Renal pelvis (tissue), 12 donors: ENCODE measurements around the gene SCAF1. TPM values are rescaled to one million over a fixed set of nuclear protein-coding genes. Genes with fewer than 3 reads are reported as not detected.
A peak's percentile ranks its signal among the peaks of the same experiment; 100 is the strongest.

Experiments used
- DNase-seq: peaks from one replicate; pipeline ENCODE4 v3.0.0-alpha.2; 2013
- long read RNA-seq, 16 experiments: transcript quantifications; one replicate each; lab custom pipeline, GENCODE V29; 2026
- polyA plus RNA-seq, 3 donors: library from polyadenylated mRNA; unstranded; fragments of 120-200 nt; gene quantifications; one replicate each; pipeline ENCODE4 v1.2.1, GENCODE V29; 2013; ENCODE audit not compliant: insufficient read length in 3 of 3

Gene SCAF1, protein sequence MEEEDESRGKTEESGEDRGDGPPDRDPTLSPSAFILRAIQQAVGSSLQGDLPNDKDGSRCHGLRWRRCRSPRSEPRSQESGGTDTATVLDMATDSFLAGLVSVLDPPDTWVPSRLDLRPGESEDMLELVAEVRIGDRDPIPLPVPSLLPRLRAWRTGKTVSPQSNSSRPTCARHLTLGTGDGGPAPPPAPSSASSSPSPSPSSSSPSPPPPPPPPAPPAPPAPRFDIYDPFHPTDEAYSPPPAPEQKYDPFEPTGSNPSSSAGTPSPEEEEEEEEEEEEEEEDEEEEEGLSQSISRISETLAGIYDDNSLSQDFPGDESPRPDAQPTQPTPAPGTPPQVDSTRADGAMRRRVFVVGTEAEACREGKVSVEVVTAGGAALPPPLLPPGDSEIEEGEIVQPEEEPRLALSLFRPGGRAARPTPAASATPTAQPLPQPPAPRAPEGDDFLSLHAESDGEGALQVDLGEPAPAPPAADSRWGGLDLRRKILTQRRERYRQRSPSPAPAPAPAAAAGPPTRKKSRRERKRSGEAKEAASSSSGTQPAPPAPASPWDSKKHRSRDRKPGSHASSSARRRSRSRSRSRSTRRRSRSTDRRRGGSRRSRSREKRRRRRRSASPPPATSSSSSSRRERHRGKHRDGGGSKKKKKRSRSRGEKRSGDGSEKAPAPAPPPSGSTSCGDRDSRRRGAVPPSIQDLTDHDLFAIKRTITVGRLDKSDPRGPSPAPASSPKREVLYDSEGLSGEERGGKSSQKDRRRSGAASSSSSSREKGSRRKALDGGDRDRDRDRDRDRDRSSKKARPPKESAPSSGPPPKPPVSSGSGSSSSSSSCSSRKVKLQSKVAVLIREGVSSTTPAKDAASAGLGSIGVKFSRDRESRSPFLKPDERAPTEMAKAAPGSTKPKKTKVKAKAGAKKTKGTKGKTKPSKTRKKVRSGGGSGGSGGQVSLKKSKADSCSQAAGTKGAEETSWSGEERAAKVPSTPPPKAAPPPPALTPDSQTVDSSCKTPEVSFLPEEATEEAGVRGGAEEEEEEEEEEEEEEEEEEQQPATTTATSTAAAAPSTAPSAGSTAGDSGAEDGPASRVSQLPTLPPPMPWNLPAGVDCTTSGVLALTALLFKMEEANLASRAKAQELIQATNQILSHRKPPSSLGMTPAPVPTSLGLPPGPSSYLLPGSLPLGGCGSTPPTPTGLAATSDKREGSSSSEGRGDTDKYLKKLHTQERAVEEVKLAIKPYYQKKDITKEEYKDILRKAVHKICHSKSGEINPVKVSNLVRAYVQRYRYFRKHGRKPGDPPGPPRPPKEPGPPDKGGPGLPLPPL
- polyA plus RNA-seq = 10 to 100 TPM; 36.6 to 45.7 (median 45.0) TPM
- long read RNA-seq, donor 1, partial matches to known transcripts = 6 of 6 reads
- long read RNA-seq, donor 1, other reads (novel, unspliced or antisense) = 0 of 6 reads
- long read RNA-seq, donor 2, full-length matches to known transcripts = 3 of 15 reads
- long read RNA-seq, donor 2, partial matches to known transcripts = 12 of 15 reads
- long read RNA-seq, donor 2, other reads (novel, unspliced or antisense) = 0 of 15 reads
- long read RNA-seq, donor 3, partial matches to known transcripts = 31 of 33 reads
- long read RNA-seq, donor 3, other reads (novel, unspliced or antisense) = 0 of 33 reads
- long read RNA-seq, donor 4, partial matches to known transcripts = 19 of 21 reads
- long read RNA-seq, donor 4, other reads (novel, unspliced or antisense) = 0 of 21 reads
- long read RNA-seq, donor 5, partial matches to known transcripts = 16 of 17 reads
- long read RNA-seq, donor 5, other reads (novel, unspliced or antisense) = 0 of 17 reads
- long read RNA-seq, donor 6, partial matches to known transcripts = 55 of 55 reads
- long read RNA-seq, donor 6, other reads (novel, unspliced or antisense) = 0 of 55 reads
- long read RNA-seq, donor 7, full-length matches to known transcripts = 1 of 100 reads
- long read RNA-seq, donor 7, partial matches to known transcripts = 99 of 100 reads
- long read RNA-seq, donor 7, other reads (novel, unspliced or antisense) = 0 of 100 reads
- long read RNA-seq, donor 8, partial matches to known transcripts = 10 of 11 reads
- long read RNA-seq, donor 8, other reads (novel, unspliced or antisense) = 0 of 11 reads
- long read RNA-seq, donor 9, partial matches to known transcripts = 22 of 24 reads
- long read RNA-seq, donor 9, other reads (novel, unspliced or antisense) = 0 of 24 reads
- long read RNA-seq, donor 10, full-length matches to known transcripts = 3 of 39 reads
- long read RNA-seq, donor 10, partial matches to known transcripts = 36 of 39 reads
- long read RNA-seq, donor 10, other reads (novel, unspliced or antisense) = 0 of 39 reads
- long read RNA-seq, donor 11, partial matches to known transcripts = 14 of 14 reads
- long read RNA-seq, donor 11, other reads (novel, unspliced or antisense) = 0 of 14 reads
- long read RNA-seq, donor 12, full-length matches to known transcripts = 7 of 43 reads
- long read RNA-seq, donor 12, partial matches to known transcripts = 36 of 43 reads
- long read RNA-seq, donor 12, other reads (novel, unspliced or antisense) = 0 of 43 reads
- long read RNA-seq, donor 13, partial matches to known transcripts = 5 of 6 reads
- long read RNA-seq, donor 13, other reads (novel, unspliced or antisense) = 0 of 6 reads
- long read RNA-seq, donor 14, partial matches to known transcripts = 86 of 93 reads
- long read RNA-seq, donor 14, other reads (novel, unspliced or antisense) = 6 of 93 reads
- long read RNA-seq, donor 15, full-length matches to known transcripts = 5 of 29 reads
- long read RNA-seq, donor 15, partial matches to known transcripts = 24 of 29 reads
- long read RNA-seq, donor 15, other reads (novel, unspliced or antisense) = 0 of 29 reads
- long read RNA-seq, donor 16, partial matches to known transcripts = 36 of 36 reads
- long read RNA-seq, donor 16, other reads (novel, unspliced or antisense) = 0 of 36 reads

DNA sequence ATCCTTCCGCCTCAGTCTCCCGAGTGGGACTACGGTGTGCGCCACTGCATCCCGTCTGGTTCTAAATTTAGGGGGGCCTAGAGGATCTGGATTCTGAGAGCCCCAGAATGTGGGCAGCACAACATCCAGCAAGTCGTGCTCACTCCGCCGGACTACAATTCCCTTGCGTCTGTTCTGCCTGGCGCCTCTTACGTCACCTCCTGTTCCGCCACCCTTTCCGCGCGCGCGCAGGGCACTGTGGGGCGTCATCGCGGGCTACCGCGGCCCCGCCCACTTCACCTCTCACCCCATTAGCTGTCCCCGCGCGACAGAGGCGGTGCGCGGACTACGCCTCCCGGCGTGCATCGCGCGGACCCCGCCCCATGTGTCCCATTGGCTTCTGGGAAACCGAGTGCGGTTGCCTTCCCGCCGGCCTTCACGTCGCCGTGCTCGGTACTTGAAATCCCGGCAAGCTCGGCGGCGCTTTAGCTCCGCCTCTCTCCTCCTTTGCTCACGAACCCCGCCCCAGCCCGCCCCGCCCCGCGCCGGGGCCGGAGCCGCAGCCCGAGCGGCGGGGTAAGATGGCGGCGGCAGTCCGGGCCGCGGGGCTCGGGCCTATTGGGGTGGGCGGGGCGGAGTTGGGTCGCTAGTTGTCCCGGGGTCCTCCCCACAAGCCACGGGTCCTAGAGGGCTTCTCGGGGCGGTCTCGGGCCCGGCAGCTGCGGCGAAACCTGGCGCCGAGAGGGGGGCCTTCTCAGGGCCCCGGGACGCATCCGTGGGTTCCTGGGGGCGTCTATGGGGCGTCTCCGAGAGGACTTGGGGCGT is at the start of gene SCAF1:
Gene SCAF1, plus strand, starts transcription at position 522 of the 804 bp plus-strand sequence. CDS start 2,818 bp downstream, outside the sequence.
- DNase-seq = peak; percentile 99

DNA sequence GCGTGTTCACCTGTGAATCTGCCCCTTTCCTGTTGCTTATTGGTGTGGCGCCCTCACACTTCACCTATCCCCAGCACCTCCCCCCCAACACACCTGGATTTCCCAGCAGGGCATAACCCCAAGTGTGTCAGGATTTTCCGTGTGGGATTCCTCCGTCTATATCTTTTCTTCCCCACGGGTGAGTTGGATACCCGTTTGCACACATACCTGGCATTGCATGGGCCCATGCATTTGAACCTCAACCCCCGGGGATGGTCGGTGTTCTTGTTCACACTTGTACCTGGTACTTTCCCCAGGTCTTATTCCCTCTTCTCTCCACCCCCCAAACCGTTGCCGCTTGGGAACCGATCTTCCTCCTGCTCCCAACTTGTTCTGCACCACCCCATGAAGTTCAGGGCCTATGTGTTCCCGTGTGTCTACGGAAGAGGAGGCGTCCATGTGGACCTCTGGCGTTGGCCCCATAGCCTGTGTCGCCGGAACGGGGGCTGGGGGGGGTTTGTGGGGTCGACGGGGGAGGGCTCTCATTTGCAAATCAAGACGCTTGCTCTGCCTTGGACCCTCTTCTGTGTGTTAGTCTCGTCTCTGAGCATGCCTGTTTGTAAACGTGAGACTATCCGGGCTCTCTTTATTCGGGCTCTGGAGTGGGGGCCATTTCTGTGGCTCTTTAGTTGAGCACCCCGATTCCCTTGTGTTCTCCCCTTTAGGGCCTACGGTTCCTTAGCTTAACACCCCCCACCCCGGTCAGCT is 49.4 kb upstream of the SCAF1 start:
- DNase-seq = no peak

- DNase-seq = peak; percentile 93
These were observed 48.5 kb upstream of the SCAF1 start for GRCh38 chr19:49593233-49594113.

DNA sequence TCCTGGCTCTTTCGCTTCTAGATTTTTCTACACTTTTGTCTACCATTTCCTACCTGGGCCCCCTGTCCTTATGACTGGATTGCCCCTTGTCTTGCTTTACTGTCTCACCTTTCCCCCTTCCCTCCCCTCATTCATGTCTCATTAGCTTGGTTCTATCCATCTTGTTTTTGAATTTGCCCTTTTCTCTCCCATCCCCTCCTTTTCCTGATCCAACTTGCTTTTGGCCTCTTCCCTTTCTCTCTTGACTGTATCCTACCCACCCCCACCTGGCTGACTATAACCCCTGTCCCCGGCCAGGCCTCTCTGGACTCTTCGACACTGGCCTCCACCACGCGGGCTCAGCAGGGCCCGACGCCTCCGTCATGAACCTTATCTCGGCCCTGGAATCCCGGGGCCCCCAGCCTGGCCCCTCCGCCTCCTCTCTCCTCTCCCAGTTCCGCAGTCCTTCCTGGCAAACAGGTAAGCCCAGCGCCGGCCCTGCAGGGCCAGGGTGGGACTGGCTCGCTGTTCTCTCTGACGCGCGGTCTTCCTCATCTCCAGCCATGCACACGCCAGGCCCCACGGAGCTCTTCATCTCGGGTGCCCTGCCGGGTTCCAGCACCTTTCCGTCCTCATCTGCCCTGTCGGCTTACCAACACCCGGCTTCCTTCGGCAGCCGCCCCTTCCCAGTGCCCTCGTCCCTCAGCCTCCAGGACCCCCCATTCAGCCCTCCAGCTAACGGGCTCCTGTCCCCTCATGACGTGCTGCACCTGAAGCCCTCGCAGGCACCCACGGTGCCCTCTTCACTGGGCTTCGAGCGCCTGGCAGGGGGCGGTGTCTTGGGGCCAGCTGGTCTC is 47.6 kb upstream of the SCAF1 start:
- DNase-seq = no peak

DNA sequence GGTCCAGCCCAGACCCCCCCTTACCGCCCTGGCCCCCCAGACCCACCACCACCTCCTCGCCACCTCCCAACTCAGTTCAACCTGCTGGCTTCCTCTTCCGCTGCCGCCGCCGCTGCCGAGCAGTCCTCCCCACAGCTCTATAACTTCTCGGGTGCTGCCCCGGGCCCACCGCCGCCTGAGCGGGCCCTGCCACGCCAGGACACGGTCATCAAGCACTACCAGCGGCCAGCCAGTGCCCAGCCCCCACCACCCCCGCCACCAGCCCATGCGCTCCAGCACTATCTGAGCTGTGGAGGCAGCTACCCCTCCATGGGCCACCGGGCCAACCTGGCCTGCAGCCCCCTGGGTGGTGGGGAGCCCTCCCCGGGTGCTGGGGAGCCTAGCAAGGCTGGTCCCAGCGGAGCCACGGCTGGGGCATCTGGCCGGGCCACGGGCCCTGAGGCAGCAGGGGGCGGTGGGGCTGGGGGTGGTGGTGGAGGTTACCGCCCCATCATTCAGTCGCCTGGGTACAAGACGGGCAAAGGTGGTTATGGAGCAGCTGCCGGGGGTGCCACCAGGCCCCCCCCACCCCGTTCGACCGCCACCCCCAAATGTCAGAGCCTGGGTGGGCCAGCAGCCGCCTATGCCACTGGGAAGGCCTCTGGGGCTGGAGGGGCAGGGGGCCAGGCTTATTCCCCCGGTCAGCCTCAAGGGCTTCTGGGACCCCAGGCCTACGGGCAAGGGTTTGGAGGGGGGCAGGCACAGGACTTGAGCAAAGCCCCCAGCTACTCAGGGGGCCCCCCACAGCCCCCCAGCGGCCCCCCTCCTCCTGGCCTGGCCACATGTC is 46.8 kb upstream of the SCAF1 start:
- DNase-seq = no peak

DNA sequence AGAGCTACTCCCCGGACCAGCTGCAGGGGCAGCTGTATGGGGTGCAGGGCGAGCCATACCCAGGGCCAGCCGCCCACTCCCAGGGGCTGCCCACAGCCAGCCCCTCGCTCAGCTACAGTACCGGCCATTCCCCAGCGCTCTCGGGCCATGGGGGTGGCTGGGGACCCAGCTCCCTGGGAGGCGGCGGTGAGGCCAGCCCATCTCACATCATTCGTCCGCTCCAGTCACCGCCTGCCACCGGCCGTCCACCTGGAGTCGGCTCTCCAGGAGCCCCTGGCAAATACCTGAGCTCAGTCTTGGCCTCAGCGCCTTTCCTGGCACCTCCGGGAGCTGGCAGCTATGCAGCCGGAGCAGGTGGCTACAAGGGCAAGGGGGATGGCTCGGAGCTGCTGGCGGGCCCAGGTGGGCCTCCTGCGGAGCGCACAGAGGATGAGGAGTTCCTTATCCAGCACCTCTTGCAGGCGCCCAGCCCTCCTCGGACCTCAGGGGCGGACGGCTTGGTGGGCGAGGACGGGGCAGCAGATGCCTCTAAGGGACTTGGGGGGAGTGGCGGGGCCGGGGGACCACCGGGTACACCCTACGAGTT is 46.1 kb upstream of the SCAF1 start:
- DNase-seq = no peak

GRCh38 chr19:49596407-49596806 is 45.6 kb upstream of the SCAF1 start:
- DNase-seq = no peak

DNA sequence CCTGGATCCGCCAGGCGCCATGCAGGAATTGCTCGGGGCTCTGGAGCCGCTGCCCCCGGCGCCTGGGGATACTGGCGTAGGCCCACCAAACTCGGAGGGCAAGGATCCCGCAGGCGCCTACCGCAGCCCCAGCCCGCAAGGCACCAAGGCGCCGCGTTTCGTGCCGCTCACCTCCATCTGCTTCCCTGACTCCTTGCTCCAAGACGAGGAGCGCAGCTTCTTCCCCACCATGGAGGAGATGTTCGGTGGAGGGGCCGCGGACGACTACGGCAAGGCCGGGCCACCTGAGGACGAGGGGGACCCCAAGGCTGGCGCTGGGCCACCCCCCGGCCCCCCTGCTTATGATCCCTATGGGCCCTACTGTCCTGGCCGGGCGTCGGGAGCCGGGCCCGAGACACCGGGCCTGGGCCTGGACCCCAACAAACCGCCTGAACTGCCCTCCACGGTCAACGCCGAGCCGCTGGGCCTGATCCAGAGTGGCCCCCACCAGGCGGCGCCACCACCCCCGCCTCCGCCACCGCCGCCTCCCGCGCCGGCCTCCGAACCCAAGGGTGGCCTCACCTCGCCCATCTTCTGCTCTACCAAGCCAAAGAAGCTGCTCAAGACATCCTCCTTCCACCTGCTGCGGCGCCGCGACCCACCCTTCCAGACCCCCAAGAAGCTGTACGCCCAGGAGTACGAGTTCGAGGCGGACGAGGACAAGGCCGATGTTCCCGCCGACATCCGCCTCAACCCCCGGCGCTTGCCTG is 44.9 kb upstream of the SCAF1 start:
- no peak for DNase-seq

DNA sequence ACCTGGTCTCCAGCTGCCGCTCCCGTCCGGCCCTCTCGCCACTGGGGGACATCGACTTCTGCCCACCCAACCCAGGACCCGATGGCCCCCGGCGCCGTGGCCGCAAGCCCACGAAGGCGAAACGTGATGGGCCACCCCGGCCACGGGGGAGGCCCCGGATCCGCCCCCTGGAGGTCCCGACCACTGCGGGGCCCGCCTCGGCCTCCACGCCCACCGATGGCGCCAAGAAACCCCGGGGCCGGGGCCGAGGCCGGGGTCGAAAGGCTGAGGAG is 44.4 kb upstream of the SCAF1 start:
- no peak for DNase-seq

DNA sequence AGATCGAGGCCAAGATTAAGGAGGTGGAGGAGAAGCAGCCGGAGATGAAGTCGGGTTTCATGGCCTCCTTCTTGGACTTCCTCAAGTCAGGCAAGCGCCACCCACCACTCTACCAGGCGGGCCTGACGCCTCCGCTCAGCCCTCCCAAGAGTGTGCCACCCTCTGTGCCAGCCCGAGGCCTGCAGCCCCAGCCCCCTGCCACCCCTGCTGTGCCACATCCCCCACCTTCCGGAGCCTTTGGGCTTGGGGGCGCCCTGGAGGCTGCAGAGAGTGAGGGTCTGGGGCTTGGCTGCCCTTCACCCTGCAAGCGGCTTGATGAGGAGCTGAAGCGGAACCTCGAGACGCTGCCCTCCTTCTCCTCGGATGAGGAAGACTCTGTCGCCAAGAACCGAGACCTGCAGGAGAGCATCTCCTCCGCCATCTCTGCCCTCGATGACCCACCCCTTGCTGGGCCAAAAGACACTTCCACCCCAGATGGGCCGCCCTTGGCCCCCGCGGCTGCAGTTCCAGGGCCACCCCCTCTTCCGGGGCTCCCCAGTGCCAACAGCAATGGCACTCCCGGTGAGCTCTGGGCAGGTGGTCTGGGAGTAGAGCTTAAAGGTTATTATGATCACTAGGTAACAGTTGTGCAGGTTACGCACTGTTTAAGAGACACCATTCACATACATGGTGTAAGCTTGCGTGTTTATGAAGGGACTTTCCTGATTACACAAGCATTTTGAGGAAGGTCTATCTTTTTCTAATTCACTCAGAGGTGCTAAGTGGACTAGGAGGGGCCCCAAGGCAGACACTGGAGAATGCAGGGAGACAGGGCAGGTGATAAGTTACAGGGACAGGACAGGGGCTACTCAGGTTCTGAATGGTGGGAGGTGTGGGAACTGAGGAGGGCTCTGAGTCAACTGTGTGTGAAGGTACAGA is 42.4 kb upstream of the SCAF1 start:
- no peak for DNase-seq

DNA sequence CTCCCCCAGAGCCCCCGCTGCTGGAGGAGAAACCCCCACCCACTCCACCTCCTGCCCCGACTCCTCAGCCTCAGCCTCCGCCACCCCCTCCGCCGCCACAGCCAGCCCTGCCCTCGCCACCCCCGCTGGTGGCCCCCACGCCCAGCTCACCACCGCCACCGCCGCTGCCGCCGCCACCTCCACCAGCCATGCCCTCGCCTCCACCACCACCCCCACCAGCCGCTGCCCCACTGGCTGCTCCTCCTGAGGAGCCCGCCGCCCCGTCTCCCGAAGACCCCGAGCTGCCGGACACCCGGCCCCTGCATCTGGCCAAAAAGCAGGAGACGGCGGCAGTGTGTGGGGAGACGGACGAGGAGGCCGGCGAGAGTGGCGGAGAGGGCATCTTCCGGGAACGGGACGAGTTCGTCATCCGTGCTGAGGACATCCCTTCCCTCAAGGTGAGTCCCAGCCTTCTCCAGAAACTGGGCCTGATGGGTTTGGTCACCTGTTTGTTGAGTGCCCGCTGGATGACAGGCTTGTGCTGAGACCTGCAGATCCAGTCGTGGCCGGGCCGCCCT is 40.4 kb upstream of the SCAF1 start:
- no peak for DNase-seq
